Measurements from ENCODE around the gene SETD5. TPM values are rescaled to one million over a fixed set of nuclear protein-coding genes. Genes with fewer than 3 reads are reported as not detected.

The SETD5 gene
- total and polyA plus RNA-seq, 2 experiments from 2014 or later: 143 to 172 TPM

DNA sequence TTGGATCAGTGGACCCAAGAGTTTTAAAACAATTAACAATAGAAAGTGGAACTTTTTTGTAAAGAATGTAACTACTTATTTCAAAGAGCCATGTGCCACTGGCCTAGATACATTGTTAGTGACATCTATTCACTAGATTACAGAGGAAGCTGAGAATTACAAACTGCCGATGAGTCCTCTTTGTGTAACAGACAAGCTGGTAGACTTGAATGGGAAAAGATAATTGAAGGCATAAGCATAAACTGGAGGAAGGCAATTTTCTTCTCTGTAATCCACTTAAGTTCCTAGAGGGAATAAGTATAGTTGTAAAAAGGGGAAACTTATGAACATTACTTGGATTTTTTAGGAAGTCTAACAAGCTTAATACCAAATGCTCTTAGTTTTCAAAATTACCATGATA, 19.4 kb upstream of the SETD5 start (continued):
- no peak for TF ChIP-seq ZNF462 (CRISPR knock-in tag; IDR thresholded peaks at IDR 0.05)
- no peak for TF ChIP-seq EZH2 (IDR thresholded peaks at IDR 0.05; ENCODE audit: low read depth, unreplicated experiment)
- TF ChIP-seq CREB1 (CRISPR knock-in tag; IDR thresholded peaks at IDR 0.05; ENCODE audit: low read depth): no peak
- no peak for TF ChIP-seq JUNB (IDR thresholded peaks at IDR 0.05; ENCODE audit: unreplicated experiment)

DNA sequence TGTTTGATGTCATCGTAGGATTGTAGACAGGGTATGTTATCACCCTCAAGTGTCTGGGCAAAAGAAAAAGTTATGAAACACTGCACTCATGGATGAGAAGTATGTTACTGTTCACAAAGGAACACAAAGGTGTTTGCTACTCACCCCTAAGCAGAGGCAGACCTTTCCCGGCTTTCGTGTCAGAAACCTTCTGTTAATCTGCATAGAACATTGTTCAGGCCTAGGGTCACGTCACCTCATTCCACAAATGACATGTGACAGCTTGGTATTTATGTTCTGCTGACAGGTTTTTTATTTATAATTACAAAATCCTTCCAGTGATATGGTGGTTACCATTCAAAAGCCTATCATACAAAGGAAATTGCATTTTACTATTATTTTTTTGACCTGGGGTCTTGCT, 18.1 kb upstream of the SETD5 start:
- H3K9me3 Mint-ChIP-seq: no peaks in the 10 kb centered on the region
- Histone ChIP-seq H3K4me1 (ENCODE audit: insufficient read depth) (no peaks in the 10 kb centered on the region), H3K4me3 (no peak overlapping the region), H3K27me3 (ENCODE audit: insufficient read depth) (no peaks in the 10 kb centered on the region), H3K4me2 (no peak overlapping the region), H3K9me2 (ENCODE audit: insufficient read depth) (no peaks in the 10 kb centered on the region), H3K27ac (ENCODE audit: low read depth) (no peak overlapping the region), H3K36me3 (ENCODE audit: insufficient read depth) (peaks cover 27% of the 10 kb centered on the region), H3K79me2 (replicated peaks; ENCODE audit: insufficient read depth) (peaks cover 9% of the 10 kb centered on the region; the same call in 1 of the 2 replicates), H2AFZ (no peak overlapping the region), H4K20me1 (replicated peaks; ENCODE audit: insufficient read depth) (peaks cover 4% of the 10 kb centered on the region; the same call in 1 of the 2 replicates), H3F3A (replicated peaks; ENCODE audit: low read depth) (peaks cover 9% of the 10 kb centered on the region; the same call in 1 of the 2 replicates)
- no peak for TF ChIP-seq ZNF331 (CRISPR knock-in tag; IDR thresholded peaks at IDR 0.05; ENCODE audit: low read depth)
- no peak for TF ChIP-seq EZH2phosphoT487 (IDR thresholded peaks at IDR 0.05; ENCODE audit: unreplicated experiment)
- no peak for TF ChIP-seq EZH2 (IDR thresholded peaks at IDR 0.05; ENCODE audit: low read depth, unreplicated experiment)
- TF ChIP-seq NANOG (IDR thresholded peaks at IDR 0.05; ENCODE audit: borderline replicate concordance): no peak
- no peak for TF ChIP-seq STAT1 (IDR thresholded peaks at IDR 0.05; ENCODE audit: unreplicated experiment)
- peaks cover 7% of the 10 kb centered on the region for H3K27me3 Mint-ChIP-seq (ENCODE audit: insufficient read depth, low read depth, poor library complexity)
- H3K4me1 Mint-ChIP-seq: no peaks in the 10 kb centered on the region
- peaks cover 69% of the 10 kb centered on the region for H3K36me3 Mint-ChIP-seq (ENCODE audit: low read depth)
- no peak overlapping the region for H3K27ac Mint-ChIP-seq
- DNase-seq (ENCODE audit: low spot score): no peak
- ATAC-seq: no peak
- no peak overlapping the region for H3K4me3 Mint-ChIP-seq

Measured in GM23338 (cell line).